GM19328 (cell line): ENCODE data around the gene ACER3.
A peak's percentile ranks its signal among the peaks of the same experiment; 100 is the strongest.
"Not testable (repeated sequence)": the region's sequence is repeated elsewhere in the genome, so short reads cannot be mapped to it uniquely, and the experiment has no call there.

Source experiments
- ATAC-seq: cut with Tn5 transposase; IDR thresholded peaks from one replicate; pipeline ENCODE4 v1.9.1; 2021; ENCODE audit warnings: mild to moderate bottlenecking, moderate library complexity; ENCODE audit not compliant: unreplicated experiment

The ACER3 gene

DNA sequence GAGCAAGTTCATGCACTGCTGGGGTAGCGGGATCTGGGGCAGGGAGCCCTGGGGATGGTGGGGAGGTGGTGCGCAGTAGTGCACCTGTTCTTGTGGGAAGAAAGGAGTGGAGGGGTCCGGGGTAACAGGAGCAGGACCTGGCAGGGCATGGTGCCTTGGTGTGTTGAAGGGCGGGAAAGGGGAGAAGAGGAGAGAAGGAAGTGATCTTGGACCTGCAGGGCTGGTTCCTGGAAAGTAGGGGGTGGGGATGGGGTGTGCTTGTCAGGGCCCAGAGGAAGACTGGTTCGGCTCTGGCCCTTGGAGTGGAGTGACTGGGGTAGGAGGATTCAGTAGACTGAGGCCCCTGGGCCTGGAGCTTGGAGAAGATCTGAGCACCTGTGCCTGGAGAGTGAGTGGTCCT is 195.2 kb downstream of the ACER3 start:
- ATAC-seq, result no peak

DNA sequence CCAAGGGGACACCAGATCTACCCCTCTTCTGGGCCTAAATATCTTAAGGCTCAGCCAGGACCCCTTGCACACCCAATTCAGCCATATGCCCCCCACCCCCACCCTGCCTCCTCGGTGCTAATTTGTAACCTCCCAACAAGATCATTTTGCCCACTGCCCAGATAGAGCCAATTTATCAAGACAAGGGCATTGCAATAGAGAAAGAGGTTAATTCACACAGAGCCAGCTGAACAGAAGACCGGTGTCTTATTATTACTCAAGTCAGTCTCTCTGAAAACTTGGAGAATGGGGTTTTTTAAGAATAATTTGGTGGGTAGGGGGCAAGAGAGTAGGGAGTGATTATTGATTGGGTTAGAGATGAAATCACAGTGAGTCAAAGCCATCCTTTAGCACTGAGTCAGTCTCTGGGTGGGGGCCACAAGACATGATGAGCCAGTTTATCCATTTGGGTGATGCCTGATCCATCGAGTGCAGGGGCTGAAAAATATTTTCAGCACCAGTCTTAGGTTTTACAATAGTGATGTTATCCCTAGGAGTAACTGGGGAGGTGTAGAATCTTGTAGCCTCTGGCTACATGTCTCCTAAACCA is 196.2 kb downstream of the ACER3 start:
- no peak for ATAC-seq

DNA sequence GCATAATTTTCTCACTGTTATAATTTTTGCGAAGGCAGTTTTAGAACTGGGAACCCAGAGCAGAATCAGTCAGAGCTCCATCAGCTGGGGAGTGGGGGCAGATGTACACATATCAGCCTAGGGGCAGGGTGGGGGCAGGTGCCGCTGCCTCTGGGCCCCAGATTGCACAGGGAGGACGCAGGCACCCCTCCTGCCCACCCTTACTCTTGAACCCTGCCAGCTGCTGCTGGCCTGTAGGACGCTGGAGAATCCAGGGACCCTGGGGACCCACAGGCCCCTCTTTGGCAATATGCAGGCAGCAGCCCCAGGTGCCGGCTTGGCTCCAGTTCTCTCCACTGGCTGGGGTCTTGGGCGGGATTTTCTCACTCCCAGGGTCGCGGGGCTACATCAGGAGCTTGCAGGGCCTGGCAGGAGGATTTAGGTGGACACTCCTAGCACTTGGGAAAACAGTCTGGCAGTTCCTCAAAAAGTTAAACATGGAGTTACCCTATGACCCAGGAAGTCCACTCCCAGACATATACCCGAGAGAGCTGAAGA is 197.3 kb downstream of the ACER3 start:
- ATAC-seq, result no peak

DNA sequence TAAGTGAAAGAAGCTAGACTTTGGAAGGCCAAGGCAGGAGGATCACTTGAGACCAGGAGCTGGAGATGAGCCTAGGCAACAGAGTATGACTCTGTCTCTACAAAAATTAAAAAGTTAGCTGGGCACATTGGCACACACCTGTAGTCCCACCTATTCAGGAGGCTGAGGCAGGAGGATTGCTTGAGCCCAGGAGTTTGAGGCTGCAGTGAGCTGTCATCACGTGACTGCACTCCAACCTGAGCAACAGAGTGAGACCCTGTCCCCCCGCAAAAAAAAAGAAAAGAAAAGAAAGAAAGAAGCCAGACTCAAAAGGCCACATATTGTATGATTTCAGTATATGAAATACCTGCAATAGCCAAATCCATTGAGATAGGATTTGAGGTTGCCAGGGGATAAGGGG is 198.2 kb downstream of the ACER3 start:
- ATAC-seq, result no peak

DNA sequence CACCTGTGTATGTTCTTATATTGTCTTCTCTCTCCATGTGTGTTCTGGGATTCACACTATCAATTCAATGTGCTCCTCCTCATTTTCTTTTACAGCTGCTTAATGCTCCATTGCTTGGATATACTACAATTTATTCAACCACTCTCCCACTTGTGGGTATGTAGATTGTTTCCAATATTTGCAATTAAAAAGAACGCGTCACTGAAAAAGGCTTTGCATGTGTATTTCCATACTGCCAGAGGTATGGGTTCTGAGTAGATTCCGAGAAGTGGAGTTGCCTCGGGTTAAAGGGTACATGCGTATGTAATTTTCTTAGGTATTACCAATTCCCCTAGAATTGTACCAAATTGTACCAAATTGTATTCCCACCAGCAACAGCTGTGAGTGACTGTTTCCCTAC is 199.1 kb downstream of the ACER3 start:
- no peak for ATAC-seq

DNA sequence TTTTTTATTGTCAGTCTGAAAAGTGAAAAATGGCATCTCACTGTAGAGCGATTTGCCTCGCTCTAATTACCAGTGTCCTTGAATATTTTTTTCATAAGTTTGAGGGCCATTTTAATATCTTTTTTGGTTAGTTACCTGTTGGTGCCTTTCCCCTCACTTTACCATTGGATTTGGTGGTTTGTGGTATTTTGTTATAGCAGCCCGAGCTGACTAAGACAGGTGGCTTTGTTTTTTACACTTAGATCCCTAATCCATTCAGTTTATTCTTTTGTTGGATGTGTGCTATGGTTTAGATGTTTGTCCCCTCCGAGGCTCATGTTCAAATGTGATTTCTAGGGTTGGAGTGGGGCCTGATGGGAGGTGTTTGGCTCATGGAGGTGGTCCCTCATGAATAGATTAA is 199.5 kb downstream of the ACER3 start:
- no peak for ATAC-seq

DNA sequence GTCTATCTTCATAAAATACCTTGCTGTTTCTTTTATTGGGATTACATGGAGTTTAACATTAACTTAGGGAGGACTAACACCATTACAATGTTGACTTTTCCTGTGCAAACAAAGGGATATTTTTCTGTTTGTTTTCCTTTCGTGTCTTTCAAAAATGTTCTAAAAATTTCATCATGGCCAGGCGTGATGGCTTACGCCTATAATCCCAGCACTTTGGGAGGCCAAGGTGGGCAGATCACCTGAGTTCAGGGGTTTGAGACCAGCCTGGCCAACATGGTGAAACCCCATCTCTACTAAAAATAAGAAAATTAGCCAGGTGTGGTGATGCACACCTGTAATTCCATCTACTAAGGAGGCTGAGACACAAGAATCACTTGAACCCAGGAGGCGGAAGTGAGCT is 200.5 kb downstream of the ACER3 start:
- not testable (repeated sequence) for ATAC-seq

DNA sequence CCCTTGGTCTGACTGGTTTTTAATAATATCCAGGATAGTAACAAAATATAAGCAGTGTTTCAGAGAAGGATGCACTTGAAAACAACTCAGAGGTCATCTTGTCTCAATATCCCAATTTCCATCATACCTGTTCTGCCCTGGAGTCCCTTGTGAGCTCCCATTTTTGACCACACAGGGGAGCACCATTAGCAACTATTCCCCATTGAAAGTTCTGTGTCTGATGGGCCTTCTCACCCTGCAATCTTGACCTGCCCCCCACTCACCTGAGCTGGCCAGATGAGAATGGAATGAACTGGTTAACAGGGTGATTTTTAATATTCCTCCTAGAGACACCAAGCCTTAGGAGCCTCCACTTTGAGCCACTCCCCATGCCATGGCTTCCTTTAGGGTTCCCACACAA is 202.2 kb downstream of the ACER3 start:
- no peak for ATAC-seq

DNA sequence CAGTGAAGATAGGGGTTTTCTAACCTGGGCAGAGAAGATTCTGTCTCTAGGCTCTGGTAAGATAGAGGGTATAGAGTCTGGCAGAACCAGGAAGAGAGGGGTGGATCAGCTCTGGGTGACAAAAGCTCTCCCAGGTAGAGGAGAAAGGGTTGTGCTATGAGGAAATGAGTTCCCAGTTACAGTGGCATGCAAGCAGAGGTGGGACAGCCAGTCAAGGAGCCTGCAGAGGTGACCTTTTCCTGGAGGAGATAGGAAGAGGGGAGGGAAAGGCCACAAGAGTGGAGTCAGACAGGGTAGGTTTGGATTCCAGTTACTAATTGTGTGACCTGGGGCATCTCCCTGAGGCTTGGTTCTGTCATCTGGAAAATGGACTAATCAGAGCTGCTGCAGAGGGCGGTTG is 202.7 kb downstream of the ACER3 start:
- no peak for ATAC-seq

DNA sequence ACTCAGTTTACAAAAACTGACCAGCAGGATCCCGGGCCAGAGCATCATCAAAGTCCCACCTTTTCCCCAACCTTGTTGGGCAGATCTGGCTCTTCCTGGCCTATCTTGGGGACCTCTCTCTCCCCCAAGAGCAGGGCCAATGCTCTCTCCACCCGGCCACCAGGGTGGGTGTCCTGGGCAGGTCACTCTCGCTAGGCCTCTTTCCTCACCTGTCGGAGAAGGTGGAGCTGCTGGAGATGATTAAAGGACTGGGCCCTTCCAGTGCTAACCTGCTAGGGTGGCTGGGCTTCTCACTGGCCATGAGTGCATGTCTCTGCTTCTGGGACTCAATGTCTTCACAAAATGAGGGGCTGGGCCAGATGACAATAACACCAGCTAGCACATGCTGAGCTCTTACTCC is 203.1 kb downstream of the ACER3 start:
- no peak for ATAC-seq

DNA sequence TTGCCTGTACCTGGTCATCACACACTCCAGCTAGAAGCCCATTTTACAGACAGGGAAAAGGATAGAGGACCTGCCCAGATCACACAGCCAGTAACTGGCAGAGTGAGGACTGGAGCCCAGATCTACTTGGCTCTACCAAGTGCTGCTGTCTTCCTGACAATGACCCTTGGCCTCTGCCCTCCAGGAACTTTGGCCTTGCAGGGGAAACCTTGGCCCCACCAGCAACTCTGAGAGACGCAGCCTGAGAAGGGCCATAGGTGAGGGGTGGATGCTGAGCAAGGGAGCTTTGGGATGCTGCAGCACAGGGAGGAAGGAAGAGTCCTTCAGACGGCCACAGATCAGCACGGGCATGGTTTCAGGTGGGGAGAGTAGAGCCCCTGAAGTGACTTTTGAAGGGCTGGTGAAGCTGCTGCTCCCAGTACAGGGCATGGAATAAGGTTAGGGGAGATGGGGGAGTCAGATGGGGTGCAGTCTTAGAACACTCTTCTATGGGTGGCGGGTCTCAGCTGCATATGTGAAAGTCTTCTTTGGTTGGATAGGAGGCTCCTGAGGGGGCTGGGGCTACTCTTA is 204.0 kb downstream of the ACER3 start:
- ATAC-seq, result no peak

DNA sequence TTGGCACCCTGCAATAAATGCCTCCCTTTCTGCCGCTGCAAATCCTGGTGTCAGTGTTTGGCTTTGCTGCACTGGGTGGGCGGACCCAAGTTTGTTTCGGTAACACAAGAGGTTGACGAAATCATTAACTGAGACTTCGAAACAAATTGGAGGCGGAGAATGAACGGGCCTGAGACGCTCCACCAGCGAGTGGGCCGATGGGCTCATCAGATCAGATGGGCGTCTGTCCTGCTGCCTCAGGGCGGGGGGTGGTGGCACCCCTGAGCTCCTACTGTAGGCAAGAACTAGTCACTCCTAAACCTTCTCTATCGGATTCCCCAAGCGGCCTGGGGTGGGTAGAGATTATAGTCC is 205.1 kb downstream of the ACER3 start:
- ATAC-seq, result no peak

DNA sequence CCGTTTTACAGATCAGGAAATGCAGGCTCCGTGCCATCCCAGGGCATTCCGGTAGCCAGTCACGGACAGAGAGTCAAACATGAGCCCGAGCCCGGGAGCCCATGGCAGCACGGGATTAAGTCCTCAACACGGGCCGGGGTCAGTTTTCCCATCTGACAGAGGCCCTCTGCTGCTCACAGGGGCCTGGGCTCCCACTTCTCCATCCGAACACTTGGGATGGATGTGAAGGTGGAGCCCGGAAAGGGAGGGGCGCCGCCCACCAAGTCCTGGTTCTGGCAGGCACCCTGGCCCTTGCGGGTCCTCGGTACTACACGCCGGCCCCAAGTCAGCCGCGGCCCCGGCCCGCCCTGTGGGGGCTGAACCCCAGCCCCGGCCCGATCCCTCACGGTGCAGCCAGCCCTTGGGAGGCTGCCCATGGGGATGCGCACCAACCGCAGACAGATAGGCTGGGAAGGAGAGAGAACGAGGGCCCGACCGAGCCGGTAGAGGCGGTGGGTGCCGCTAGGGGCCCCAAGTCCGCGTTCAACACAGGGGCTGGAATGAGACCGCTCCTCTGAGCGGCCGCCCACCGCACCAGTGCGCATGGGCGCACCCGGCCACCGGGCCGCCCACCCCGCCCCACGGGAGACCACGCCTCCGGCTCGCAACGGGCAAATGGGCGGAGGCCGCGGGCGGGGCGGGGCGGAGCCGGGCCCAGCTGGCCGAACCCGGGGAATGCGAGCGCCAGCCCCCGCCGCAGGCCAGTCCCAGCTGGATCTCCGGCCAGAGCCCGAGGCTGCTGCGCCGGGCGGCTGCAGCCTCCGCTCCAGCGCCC is 205.7 kb downstream of the ACER3 start, which contains the start of gene CAPN5:
Gene CAPN5, plus strand, starts transcription at position 743 of the 814 bp plus-strand sequence. CDS start 17,916 bp downstream, outside the sequence.
- peak; percentile 91 for ATAC-seq

DNA sequence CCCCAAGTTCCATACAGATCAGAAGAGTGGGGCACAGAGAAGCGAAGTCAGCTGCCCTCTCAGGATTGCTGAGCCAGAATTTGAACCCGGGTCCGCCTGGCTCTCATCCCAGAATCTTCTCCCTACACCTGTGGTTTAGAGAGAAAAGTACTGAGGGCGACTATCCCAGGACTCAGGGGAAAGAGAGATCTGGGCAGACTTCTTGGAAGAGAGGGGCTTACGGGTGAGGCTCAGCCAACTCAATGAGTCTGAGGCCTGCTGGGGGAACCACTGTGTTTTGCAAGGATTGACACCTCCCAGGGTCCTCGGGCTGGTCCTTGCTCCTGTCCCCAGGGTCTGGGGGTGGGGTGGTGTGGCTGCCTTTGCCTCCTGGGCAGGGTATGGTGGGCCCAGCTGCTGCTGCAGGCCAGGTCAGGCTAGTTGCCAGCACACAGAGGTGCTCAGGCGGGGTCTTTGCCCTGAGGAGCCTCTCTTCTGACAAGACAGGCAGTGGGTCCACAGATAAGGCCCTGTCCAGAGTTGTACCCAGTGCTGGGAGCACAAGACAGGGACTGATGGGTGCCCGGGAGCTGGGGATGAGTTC is 207.2 kb downstream of the ACER3 start:
- no peak for ATAC-seq

DNA sequence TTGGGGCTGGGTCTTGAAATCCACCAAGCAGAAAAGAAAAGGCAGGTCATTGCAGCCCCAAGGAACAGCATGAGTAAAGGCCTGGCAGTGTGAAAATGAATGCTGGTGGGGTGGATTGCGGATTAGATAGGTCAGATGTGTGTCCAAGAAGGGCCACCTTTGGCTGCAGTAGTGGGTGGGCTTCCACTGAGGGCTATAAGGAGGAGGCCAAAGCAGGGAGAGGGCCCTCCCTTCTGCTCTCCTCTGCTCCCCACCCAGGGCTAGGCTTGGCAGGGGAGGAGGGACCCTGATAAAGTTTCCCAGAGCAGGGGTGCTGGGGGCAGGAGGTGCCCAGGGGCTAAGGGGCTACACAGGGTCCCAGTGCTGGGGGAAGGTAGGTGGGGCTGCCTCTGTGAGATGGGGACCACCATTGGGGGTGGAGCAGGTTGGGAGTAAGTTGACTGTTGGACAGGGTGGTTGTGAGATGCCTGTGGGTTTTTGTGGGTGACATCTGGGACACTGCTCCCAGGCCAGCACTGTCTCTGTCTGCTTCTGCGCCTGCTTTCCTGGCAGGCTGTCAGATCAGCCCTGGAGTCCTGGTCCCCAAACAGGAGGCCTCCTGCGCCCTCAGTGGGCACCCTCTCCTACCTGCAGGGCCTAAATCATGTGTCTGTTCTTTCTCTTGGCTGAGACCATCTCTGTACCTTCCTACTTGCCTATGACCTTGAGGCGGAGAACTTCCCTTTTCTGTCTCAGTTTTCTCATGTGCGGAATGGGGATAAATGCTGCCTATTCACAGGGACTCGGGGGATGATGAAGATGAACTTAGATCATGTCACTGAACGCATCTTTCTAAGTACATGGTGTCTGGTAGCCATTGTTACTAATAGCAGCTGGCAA is 208.0 kb downstream of the ACER3 start:
- ATAC-seq, result no peak

DNA sequence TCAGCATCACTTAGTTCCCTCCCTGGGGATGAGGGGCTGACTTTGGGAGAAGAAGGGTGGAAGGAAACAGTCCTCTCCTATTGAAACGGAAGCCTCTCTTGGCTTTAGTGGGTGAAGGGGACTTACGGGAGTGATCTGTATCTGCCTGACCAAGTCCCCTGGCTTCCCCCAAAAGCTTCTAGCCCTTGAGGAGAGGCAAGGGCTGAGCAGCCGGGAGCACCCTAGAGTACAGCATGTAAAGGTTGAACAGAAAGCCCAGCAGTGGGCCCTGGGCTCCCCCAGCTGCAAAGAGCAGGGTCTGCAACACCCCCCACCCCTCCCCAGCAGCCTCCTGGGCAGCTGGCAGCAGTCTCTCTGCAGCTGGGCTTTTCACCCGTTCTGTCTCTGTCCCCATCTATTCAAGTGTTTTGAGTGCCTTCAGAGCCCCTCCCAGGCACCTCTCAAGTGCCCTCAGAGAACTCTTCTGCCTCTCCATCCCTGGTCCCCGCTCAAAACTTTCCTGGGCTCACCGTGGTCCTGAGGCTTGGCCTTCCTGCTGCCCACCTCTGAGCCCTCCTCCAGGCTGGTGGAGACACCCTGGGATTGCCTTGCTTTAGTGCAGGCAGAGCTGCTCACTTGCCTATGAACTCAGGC is 208.7 kb downstream of the ACER3 start:
- no peak for ATAC-seq

DNA sequence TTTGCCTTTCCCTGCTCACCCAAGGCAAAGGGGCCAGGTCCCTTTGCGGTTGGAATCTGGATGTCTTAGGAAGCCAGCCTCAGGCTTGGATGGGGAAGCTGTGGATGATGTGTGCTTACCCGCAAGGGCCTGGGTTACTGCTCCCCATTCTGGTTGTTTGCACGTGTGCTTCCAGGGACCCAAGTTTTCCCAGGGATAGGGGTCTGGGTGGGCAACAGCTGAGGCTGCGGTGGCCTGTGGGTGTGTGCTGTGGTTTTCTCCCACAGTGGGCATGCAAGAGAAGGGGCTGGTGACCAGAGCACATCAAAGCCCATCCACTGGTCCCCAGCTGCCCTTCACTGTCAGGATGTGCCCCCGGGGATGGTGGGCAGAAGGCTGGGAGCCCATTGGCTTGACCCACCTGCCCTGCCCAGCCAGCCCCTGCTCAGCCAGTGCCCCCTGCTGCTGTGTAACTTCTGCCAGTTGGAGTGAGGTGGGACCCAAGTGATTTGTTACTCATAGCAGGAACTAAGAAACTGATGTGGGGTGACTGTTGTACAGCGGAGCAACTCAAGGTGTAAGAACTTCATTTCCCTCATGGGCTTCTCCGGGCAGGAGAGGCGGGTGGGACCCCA is 209.4 kb downstream of the ACER3 start:
- ATAC-seq, result no peak

DNA sequence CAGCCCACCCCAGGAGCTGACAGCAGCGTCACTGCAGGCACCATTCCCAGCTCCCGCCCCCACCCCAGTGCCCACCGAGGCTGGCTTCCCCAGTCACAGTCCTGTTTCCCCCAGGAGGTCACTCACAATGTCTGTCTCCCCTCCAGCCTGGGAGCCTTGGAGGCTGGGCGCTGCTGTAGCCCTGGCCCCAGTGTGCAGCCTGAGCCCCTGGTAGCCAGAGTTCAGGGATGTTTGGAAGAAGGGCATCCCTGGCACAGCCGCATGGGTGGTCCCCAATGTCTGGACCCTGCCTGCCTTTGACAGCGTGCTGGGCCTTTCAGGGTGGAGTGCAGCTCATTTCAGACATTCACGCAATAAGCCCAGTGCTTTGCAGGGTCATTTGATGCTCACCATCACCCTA is 210.4 kb downstream of the ACER3 start:
- no peak for ATAC-seq

DNA sequence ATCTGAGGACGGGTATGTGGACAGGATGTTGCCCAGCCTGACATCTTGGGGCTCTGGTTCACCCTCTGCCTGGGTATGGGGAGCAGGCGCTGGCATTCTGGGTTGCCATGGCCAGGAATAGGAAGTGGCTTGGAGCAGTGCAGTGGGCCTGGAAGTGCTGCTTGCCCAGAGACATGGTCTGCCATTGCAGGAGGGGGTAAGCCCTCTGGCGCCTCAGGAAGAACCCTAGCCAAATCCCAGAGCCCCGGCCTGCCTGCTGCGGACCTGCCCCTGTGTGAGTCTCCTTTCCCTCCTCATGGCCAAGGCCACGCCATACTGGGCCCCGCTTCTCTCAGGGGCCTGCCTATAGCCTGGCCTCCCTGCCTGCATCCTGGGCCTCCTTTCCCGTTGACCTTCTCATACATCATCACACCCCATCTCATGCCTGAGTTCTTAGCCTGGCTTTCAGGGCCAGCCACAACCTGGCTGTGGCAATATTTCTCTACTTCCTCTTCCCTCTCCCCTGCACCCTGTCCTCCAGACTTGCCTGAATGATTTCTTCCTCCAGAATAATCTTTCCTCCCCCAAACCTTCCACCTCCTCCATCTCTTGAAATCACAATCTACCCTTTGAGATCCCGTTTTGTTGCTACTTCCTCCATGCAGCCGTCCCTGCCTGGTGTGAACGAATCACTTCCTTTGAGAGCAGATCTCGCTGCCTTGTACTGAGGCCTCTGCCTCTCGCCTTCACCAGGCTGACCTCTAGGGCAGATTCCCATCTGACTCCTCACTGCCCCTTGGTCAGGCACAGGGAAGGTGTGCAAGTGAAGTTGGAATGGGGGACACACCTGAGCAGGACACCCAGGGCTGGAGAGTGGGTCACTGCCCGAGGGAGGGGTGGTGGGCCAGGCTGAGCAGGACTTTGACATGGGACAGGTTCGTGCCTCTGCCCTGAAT is 211.2 kb downstream of the ACER3 start:
- no peak for ATAC-seq
